Muscle layer of colon (tissue), 2 donors: ENCODE measurements around the gene UTP25.

Source experiments
- H3K27ac ChIP-seq: one replicate; pipeline ENCODE4 v1.7.0; 2013; ENCODE audit warnings: low read depth, mild to moderate bottlenecking, low read length, moderate library complexity
- H3K27me3 ChIP-seq, 2 donors: one replicate each; pipeline ENCODE4 v1.7.0; 2013; ENCODE audit warnings: low read length in 2 of 2, mild to moderate bottlenecking in 2 of 2; ENCODE audit not compliant: insufficient read depth in 2 of 2, control insufficient read depth in 1 of 2
- H3K36me3 ChIP-seq: one replicate; pipeline ENCODE4 v1.7.0; 2013; ENCODE audit warnings: mild to moderate bottlenecking, low read length; ENCODE audit not compliant: insufficient read depth
- H3K4me1 ChIP-seq: one replicate; pipeline ENCODE4 v1.7.0; 2013; ENCODE audit warnings: mild to moderate bottlenecking, low read length; ENCODE audit not compliant: insufficient read depth
- H3K4me3 ChIP-seq, 2 donors: one replicate each; pipeline ENCODE4 v1.7.0; 2013; ENCODE audit warnings: low read length in 2 of 2, low read depth in 1 of 2, mild to moderate bottlenecking in 1 of 2, moderate library complexity in 1 of 2
- H3K9ac ChIP-seq: one replicate; pipeline ENCODE4 v1.7.0; 2013; ENCODE audit warnings: low read length
- H3K9me3 ChIP-seq: one replicate; pipeline ENCODE4 v1.7.0; 2013; ENCODE audit warnings: mild to moderate bottlenecking, low read length
- donor health status: abdominal sarcoma.
- donor health status: Adenocarcinoma of cecum.

UTP25 gene

DNA sequence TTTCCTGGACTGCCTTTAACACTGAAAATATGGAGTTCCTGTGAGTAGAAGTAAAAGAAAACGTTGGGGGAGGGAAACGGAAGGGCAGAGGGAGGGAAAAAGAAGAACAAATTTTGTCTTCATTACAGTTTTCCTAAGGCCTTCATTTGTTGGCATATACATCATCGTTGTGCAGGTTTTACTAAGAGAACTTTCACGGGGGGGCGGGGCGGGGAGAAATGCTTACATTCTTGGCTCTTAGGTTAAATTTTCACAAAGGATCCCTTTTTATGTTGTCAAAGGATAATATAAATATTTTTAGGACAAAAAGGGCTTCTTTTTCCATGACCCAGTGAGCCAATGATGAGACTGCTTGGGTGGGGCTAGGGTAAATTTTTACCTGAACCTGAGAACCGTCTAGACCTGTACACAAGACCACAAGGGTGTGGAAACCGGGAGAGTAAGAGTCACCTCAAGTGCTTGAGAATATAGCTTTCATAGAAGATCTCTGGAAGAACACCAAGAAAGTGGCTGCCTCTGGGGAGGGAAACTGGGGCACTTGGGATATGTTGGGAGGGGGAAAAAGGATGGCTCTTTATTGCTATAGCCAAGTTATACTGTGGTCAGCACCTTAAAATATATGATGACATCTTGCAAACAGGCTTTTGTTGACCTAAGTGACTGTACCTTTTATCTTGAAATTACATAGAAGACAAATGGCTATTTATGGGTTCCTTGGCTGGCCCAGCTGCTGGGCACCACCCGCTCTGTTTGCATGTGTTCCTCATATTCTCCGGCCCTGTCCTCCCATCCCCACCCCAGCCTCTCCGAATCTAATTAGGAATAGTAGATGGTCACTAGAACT lies 2.0 kb upstream of the UTP25 start:
- H3K4me1 ChIP-seq: peaks cover 9% of the 10 kb centered on the region
- peaks cover 2% of the 10 kb centered on the region for H3K36me3 ChIP-seq
- H3K27me3 ChIP-seq: no peaks in the 10 kb centered on the region
- no peak overlapping the region for H3K9ac ChIP-seq
- H3K9me3 ChIP-seq: no peaks in the 10 kb centered on the region
- no peak overlapping the region for H3K27ac ChIP-seq
- H3K4me3 ChIP-seq: no peak overlapping the region

DNA sequence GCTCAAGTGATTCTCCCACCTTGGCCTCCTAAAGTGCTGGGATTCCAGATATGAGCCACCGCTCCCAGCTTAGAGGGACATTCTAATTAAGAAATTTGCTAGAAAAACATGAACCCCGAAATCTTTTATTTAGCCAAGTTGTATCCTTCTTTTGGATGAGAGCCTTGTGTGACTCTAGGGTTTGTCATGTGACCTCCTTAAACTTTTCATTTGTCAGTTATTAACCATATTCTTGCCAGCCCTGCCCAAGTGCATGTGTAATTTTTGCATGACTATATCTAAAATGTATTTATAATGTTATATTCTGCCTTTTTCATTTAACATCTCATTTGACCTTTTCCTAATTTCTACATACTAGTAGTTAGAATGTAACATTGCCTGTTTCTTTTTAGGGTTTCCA lies 1.9 kb downstream of the UTP25 start:
- Histone ChIP-seq H3K36me3 (peaks cover 32% of the 10 kb centered on the region), H3K4me1 (peaks cover 9% of the 10 kb centered on the region), H3K9ac (no peak overlapping the region), H3K27ac (no peak overlapping the region), H3K4me3 (no peak overlapping the region), H3K9me3 (no peaks in the 10 kb centered on the region), H3K27me3 (no peaks in the 10 kb centered on the region)

GRCh38 chr1:209830722-209831121 lies 3.0 kb downstream of the UTP25 start:
- Histone ChIP-seq H3K36me3 (peaks cover 41% of the 10 kb centered on the region), H3K9ac (no peak overlapping the region), H3K4me3 (no peak overlapping the region), H3K4me1 (peaks cover 9% of the 10 kb centered on the region), H3K27me3 (no peaks in the 10 kb centered on the region), H3K9me3 (no peaks in the 10 kb centered on the region), H3K27ac (no peak overlapping the region)

DNA sequence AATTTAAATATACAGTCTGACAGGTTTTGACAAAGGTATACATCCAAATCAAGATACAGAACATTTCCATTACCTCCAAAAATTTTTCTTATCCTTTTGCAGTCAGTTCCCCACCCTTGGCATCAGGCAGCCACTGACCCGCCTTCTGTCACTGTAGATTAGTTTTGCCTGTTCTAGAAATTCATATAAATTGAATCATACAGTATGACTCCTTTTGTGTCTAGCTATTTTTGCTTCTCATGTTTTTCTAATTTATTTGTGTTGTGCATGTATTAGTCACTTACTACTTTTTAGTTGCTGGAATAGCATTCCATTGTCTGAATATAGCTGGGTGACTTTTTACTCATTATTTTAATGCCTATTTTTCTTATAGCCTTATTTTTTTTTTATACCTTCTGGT lies 3.8 kb downstream of the UTP25 start:
- H3K36me3 ChIP-seq: peaks cover 45% of the 10 kb centered on the region
- H3K27me3 ChIP-seq: no peaks in the 10 kb centered on the region
- no peak overlapping the region for H3K9ac ChIP-seq
- H3K4me3 ChIP-seq: no peak overlapping the region
- H3K27ac ChIP-seq: no peak overlapping the region
- no peaks in the 10 kb centered on the region for H3K9me3 ChIP-seq
- H3K4me1 ChIP-seq: peaks cover 9% of the 10 kb centered on the region

DNA sequence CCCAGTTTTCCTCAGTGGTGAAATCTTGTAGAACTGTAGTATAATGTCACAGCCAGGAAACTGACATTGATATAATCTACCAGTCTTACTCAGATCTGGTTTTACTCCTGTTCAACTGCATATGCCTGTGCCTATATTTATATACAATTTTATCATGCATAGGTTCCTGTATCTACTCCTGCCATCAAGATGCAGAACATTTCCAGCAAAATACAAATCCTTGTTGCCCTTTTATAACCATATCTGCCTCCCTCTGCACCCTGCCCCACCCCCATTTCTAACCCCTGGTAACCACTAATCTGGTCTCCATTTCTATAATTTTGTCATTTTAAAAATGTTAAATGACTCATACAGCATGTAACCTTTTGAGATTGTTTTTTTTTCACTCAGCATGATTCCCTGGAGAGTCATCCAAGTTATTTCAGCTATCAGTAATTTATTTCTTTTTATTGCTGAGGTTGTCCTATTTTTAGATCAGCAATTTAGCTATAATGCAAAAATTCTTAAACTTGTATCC lies 8.1 kb downstream of the UTP25 start:
- H3K36me3 ChIP-seq: peaks cover 80% of the 10 kb centered on the region
- no peaks in the 10 kb centered on the region for H3K4me1 ChIP-seq
- H3K27ac ChIP-seq: no peak overlapping the region

GRCh38 chr1:209837671-209838070 lies 9.9 kb downstream of the UTP25 start:
- H3K27me3 ChIP-seq: no peaks in the 10 kb centered on the region
- no peak overlapping the region for H3K9ac ChIP-seq
- H3K9me3 ChIP-seq: no peaks in the 10 kb centered on the region
- H3K36me3 ChIP-seq: peaks cover 86% of the 10 kb centered on the region
- H3K4me3 ChIP-seq: no peak overlapping the region
- H3K27ac ChIP-seq: no peak overlapping the region
- H3K4me1 ChIP-seq: no peaks in the 10 kb centered on the region

More for the DNA sequence above, 8.1 kb downstream of the UTP25 start:
- no peaks in the 10 kb centered on the region for H3K27me3 ChIP-seq
- H3K9ac ChIP-seq: no peak overlapping the region
- no peak overlapping the region for H3K4me3 ChIP-seq
- H3K9me3 ChIP-seq: no peaks in the 10 kb centered on the region

DNA sequence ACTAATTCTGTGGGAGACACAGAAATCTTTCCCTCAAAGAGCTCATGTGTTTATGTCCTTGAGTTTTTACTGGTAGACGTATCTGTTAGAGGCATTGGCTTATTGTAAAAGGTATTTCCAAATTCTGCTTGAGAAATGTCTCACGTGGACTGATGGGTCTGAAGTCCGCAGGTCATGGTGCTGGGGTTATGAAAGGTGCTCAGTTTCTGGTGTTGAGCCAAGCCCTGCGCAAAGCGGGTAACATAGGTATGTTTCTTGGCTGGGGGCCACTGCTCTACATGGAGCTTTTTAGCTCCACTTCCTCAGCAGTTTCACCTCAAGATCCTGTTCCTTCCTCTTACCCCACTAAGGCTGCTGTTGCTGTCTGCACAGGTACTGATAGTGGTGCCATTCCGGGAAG lies 10.8 kb downstream of the UTP25 start:
- no peaks in the 10 kb centered on the region for H3K4me1 ChIP-seq
- no peaks in the 10 kb centered on the region for H3K27me3 ChIP-seq
- H3K9ac ChIP-seq: no peak overlapping the region
- no peaks in the 10 kb centered on the region for H3K9me3 ChIP-seq
- H3K4me3 ChIP-seq: no peak overlapping the region
- peaks cover 86% of the 10 kb centered on the region for H3K36me3 ChIP-seq
- no peak overlapping the region for H3K27ac ChIP-seq

- H3K4me1 ChIP-seq: no peaks in the 10 kb centered on the region
- no peak overlapping the region for H3K4me3 ChIP-seq
- no peaks in the 10 kb centered on the region for H3K27me3 ChIP-seq
- H3K27ac ChIP-seq: no peak overlapping the region
- no peaks in the 10 kb centered on the region for H3K9me3 ChIP-seq
- no peak overlapping the region for H3K9ac ChIP-seq
- H3K36me3 ChIP-seq: peaks cover 83% of the 10 kb centered on the region
Measured at GRCh38 chr1:209839875-209840546, 12.2 kb downstream of the UTP25 start.

DNA sequence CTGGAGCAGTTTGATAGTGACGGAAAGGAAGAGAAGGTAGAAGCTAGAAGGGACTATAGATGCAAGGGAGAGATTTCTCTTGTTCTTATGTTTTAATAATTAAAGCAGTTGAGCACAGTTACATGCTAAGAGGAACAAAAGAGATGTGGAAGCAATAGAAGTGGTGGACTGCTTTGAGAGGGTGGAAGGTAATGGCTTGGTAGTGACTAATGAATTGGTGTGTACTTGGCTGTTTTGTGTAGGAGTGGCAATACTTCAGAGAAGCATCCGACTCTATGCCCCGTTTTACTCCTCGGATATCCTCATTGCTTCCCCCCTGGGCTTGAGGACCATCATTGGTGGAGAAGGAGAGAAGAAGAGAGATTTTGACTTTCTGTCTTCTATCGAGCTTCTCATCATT lies 12.8 kb downstream of the UTP25 start:
- H3K4me3 ChIP-seq: no peak overlapping the region
- H3K27me3 ChIP-seq: no peaks in the 10 kb centered on the region
- H3K27ac ChIP-seq: no peak overlapping the region
- H3K9ac ChIP-seq: no peak overlapping the region
- no peaks in the 10 kb centered on the region for H3K9me3 ChIP-seq
- H3K36me3 ChIP-seq: peaks cover 82% of the 10 kb centered on the region
- H3K4me1 ChIP-seq: no peaks in the 10 kb centered on the region

GRCh38 chr1:209844695-209845407 lies 17.1 kb downstream of the UTP25 start:
- no peaks in the 10 kb centered on the region for H3K9me3 ChIP-seq
- H3K4me1 ChIP-seq: no peaks in the 10 kb centered on the region
- H3K4me3 ChIP-seq: no peak overlapping the region
- no peak overlapping the region for H3K9ac ChIP-seq
- H3K27me3 ChIP-seq: no peaks in the 10 kb centered on the region
- peaks cover 61% of the 10 kb centered on the region for H3K36me3 ChIP-seq
- H3K27ac ChIP-seq: no peak overlapping the region

DNA sequence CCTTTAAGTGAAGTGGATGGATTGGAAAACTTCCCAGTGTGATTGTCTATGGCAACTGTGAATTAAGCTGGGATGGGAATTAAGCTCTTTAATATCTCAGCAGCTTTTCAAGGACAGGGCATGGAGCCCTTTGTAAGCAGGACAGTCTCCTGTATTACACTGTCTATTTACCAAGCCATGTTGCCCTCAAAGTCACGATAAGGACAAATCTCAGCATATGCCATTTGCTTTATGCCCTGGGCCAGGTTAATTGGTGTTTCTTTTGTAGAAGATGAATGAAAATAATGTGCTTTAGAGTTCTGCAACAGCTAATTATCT lies 17.6 kb downstream of the UTP25 start:
- Histone ChIP-seq H3K4me3 (no peak overlapping the region), H3K9me3 (no peaks in the 10 kb centered on the region), H3K4me1 (no peaks in the 10 kb centered on the region), H3K27me3 (no peaks in the 10 kb centered on the region), H3K9ac (no peak overlapping the region), H3K27ac (no peak overlapping the region), H3K36me3 (peaks cover 56% of the 10 kb centered on the region)
